Caco-2 (cell line): ENCODE data around the gene ATP23. TPM values are rescaled to one million over a fixed set of nuclear protein-coding genes. Genes with fewer than 3 reads are reported as not detected.

Experiments used
- BruUV-seq: library from RNA; stranded (reverse); fragments of 400-500 nt; replicated peaks from 2 replicates; lab custom pipeline; 2021; lab: Mats Ljungman, UMichigan
- CTCF ChIA-PET: fragments of 300-600 bp; sonication (Branson Sonifier 250); formaldehyde crosslinking; loops from one replicate; lab custom pipeline; 2022; ENCODE audit warnings: antibody characterized with exemption; lab: Charles Lee
- POLR2A ChIA-PET: fragments of 300-600 bp; sonication (Branson Sonifier 250); formaldehyde crosslinking; loops from one replicate; lab custom pipeline; 2022; ENCODE audit warnings: antibody characterized with exemption; lab: Charles Lee
- DNase-seq, 2 experiments: peaks; one replicate each; pipeline versions ENCODE4 v3.0.0 to v3.0.0-alpha.2; 2020 to 2022
- H3K27me3 ChIP-seq: replicated peaks from 2 replicates; pipeline ENCODE4 v1.6.0; 2011; ENCODE audit warnings: low read length; ENCODE audit not compliant: control insufficient read depth, insufficient read depth
- H3K36me3 ChIP-seq: 2 replicates; pipeline ENCODE4 v1.5.1; 2011; ENCODE audit warnings: low read length; ENCODE audit not compliant: control insufficient read depth, insufficient read depth
- H3K4me1 ChIP-seq: fragments of 250-450 bp; sonication (Bioruptor Pico); 2 replicates; pipeline ENCODE4 v1.5.1; 2020; ENCODE audit warnings: mild to moderate bottlenecking
- H3K4me3 ChIP-seq: 2 replicates; pipeline ENCODE4 v1.5.1; 2011; ENCODE audit warnings: low read depth, mild to moderate bottlenecking, control low read depth, low read length
- H3K9me3 ChIP-seq: fragments of 250-450 bp; sonication (Bioruptor Pico); 2 replicates; pipeline ENCODE4 v1.5.1; 2020; ENCODE audit warnings: mild to moderate bottlenecking, moderate library complexity
- H3K27ac Mint-ChIP-seq: one replicate; pipeline ENCODE4 v1.8.0; 2022; ENCODE audit warnings: mixed read lengths; ENCODE audit not compliant: unreplicated experiment
- H3K27me3 Mint-ChIP-seq: one replicate; pipeline ENCODE4 v1.8.0; 2022; ENCODE audit warnings: mixed read lengths; ENCODE audit not compliant: insufficient read depth, unreplicated experiment
- H3K36me3 Mint-ChIP-seq: one replicate; pipeline ENCODE4 v1.8.0; 2022; ENCODE audit warnings: mild to moderate bottlenecking, mixed read lengths; ENCODE audit not compliant: insufficient read depth, unreplicated experiment
- H3K4me1 Mint-ChIP-seq: one replicate; pipeline ENCODE4 v1.8.0; 2022; ENCODE audit warnings: low read depth, mixed read lengths; ENCODE audit not compliant: unreplicated experiment
- H3K4me3 Mint-ChIP-seq: one replicate; pipeline ENCODE4 v1.8.0; 2022; ENCODE audit warnings: mild to moderate bottlenecking, moderate library complexity, mixed read lengths; ENCODE audit not compliant: unreplicated experiment
- H3K9me3 Mint-ChIP-seq: one replicate; pipeline ENCODE4 v1.8.0; 2022; ENCODE audit warnings: mixed read lengths; ENCODE audit not compliant: unreplicated experiment
- CTCF ChIP-seq, 2 experiments: fragments of 200-600 bp in 1 of 2; IDR thresholded peaks; 1 replicate in 1 of 2; 2 replicates in 1 of 2; pipeline versions ENCODE4 v1.5.1 to v1.8.0; 2011 to 2022; ENCODE audit warnings: antibody characterized with exemption in 1 of 2, control low read depth in 1 of 2, inconsistent platforms in 1 of 2, low read depth in 1 of 2, low read length in 1 of 2, mild to moderate bottlenecking in 1 of 2, moderate library complexity in 1 of 2; ENCODE audit not compliant: insufficient read depth in 1 of 2, severe bottlenecking in 1 of 2, unreplicated experiment in 1 of 2
- intact Hi-C: fragments of 100-400 bp; cut with micrococcal nuclease; formaldehyde crosslinking; loops from one replicate; pipeline ENCODE4 v1.10.0; 2022; ENCODE audit not compliant: unreplicated experiment
- total RNA-seq: library from RNA; stranded (reverse); gene quantifications from 2 replicates; pipeline ENCODE4 v1.2.3, GENCODE V29; 2022

The ATP23 gene
- total RNA-seq, 1 experiment from 2014 or later = 6.6 TPM

DNA sequence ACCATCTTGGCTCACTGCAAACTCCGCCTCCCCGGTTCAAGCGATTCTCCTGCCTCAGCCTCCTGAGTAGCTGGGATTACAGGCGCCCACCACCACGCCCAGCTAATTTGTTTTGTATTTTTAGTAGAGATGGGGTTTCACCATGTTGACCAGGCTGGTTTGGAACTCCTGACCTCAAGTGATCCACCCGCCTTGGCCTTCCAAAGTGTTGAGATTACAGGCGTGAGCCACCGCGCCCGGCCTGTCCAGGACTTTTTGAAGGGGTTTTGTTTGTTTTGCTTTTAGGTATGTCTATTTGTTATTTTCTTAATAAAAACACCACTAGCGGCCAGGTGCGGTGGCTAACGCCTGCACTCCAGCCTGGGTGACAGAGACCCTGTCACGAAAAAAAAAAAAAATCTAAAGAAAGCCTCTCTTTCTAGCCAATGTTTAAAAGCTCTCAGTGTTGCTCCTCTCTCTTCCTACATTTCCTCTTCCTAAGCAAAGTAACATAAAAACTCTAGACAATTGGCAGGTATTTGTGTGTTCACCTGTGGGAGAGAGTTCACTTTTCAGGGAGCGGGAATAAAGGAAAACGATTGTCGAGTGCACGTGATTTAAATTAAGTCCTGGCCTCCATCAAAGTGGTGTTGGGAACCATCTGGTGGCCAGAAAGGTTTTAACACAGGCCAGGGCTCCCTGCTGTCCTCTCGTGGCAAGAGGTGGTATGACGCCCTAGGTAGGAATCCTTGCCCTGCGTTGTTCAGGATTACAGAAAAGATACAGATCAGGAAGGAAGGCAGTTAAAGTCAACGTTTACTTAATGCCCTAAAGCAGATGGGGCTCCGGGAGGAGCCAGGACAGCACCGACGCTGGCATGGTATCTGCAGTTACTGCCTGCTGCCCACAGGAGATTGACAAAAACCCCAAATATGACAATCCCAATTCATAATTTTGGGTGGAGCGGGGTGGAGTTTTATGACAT is 36.2 kb upstream of the ATP23 start:
- H3K4me1 ChIP-seq = no peaks in the 10 kb centered on the region
- BruUV-seq = no TSS peak
- H3K4me3 Mint-ChIP-seq = peak overlapping the region; percentile 66
- H3K27ac Mint-ChIP-seq = no peak overlapping the region
- ChIA-PET POLR2A (no interaction called here), CTCF (interaction anchor here (0.7 to 1.4 kb wide), 4 partner anchors 58 to 102 kb away, joined by 4 to 10 read pairs (median 4); partner anchors contain the start of gene CTDSP2)
- TF ChIP-seq CTCF (IDR thresholded peaks at IDR 0.05; ENCODE audit: insufficient read depth in 1 of 2, low read depth in 1 of 2, low read length in 1 of 2, severe bottlenecking in 1 of 2, unreplicated experiment in 1 of 2) = peak; percentile 99 to 100
- H3K36me3 Mint-ChIP-seq = no peaks in the 10 kb centered on the region
- no peak overlapping the region for H3K4me3 ChIP-seq
- peak; percentile 84 to 89 for DNase-seq
- peaks cover 15% of the 10 kb centered on the region for H3K27me3 Mint-ChIP-seq
- H3K4me1 Mint-ChIP-seq = peaks cover 16% of the 10 kb centered on the region
- no peaks in the 10 kb centered on the region for H3K9me3 Mint-ChIP-seq
- H3K27me3 ChIP-seq = no peaks in the 10 kb centered on the region
- H3K9me3 ChIP-seq = no peaks in the 10 kb centered on the region
- intact Hi-C loops = loop anchor here (1.0 kb wide), 2 partner anchors 74 to 102 kb away; no protein-coding TSS in a partner anchor
- H3K36me3 ChIP-seq = no peaks in the 10 kb centered on the region

DNA sequence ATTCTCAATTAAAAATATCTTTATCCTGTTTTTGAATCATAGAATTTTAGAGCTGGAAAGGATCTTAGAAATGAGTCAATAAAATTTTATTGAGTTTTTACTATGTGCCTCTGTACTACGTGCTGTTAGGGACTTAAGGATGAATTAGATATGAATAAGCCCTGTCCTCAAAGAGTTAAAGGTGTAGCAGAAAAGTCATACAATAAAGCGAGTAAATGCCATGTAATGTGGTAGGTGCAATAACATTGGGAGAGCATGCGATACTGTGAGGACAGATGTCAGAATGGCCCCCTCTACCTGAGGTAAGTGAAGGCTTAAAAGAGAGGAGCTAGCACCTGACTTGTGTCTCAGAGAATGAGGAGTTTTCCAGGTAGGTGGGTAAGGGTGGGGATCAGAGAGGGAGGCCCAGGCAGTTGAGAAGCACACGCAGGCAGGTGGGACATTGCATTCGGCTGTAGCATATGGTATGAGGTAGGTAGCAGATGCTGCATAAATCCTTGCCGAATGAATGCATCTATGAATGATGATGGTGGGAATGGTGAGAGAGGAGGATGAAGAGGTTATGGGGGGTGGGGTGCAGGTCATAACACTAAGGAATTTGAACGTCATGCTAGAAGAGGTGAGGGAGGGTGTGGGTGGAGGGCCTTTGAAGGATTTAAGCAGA is 35.4 kb upstream of the ATP23 start:
- no peaks in the 10 kb centered on the region for H3K9me3 Mint-ChIP-seq
- no peaks in the 10 kb centered on the region for H3K27me3 ChIP-seq
- H3K36me3 Mint-ChIP-seq = no peaks in the 10 kb centered on the region
- intact Hi-C loops = loop anchor here (1.0 kb wide), 2 partner anchors 75 to 103 kb away; no protein-coding TSS in a partner anchor
- H3K36me3 ChIP-seq = no peaks in the 10 kb centered on the region
- POLR2A ChIA-PET = no interaction called here
- H3K4me1 ChIP-seq = no peaks in the 10 kb centered on the region
- H3K4me1 Mint-ChIP-seq = peaks cover 16% of the 10 kb centered on the region
- H3K4me3 Mint-ChIP-seq = no peak overlapping the region
- H3K4me3 ChIP-seq = no peak overlapping the region
- H3K27ac Mint-ChIP-seq = no peak overlapping the region
- TF ChIP-seq CTCF (IDR thresholded peaks at IDR 0.05; ENCODE audit: insufficient read depth in 1 of 2, low read depth in 1 of 2, low read length in 1 of 2, severe bottlenecking in 1 of 2, unreplicated experiment in 1 of 2) = no peak
- peaks cover 15% of the 10 kb centered on the region for H3K27me3 Mint-ChIP-seq
- DNase-seq = no peak
- H3K9me3 ChIP-seq = no peaks in the 10 kb centered on the region
- CTCF ChIA-PET = interaction anchor here (0.5 to 1.4 kb wide), 2 partner anchors 59 to 103 kb away, joined by 3 to 4 read pairs; partner anchors contain the start of gene CTDSP2
- BruUV-seq = no TSS peak

- peaks cover 15% of the 10 kb centered on the region for H3K27me3 Mint-ChIP-seq
- H3K4me1 Mint-ChIP-seq = peaks cover 16% of the 10 kb centered on the region
- H3K36me3 Mint-ChIP-seq = no peaks in the 10 kb centered on the region
- no peaks in the 10 kb centered on the region for H3K36me3 ChIP-seq
- ChIA-PET POLR2A (no interaction called here), CTCF (interaction anchor here (1.4 kb wide), 1 partner anchor 104 kb away, joined by 4 read pairs; no protein-coding TSS in a partner anchor)
- H3K9me3 ChIP-seq = no peaks in the 10 kb centered on the region
- intact Hi-C loops = no loop called here
- no peaks in the 10 kb centered on the region for H3K4me1 ChIP-seq
- H3K4me3 ChIP-seq = no peak overlapping the region
- H3K27ac Mint-ChIP-seq = no peak overlapping the region
- no peak for DNase-seq
- BruUV-seq = no TSS peak
- no peaks in the 10 kb centered on the region for H3K27me3 ChIP-seq
- no peak overlapping the region for H3K4me3 Mint-ChIP-seq
- H3K9me3 Mint-ChIP-seq = no peaks in the 10 kb centered on the region
- no peak for TF ChIP-seq CTCF (IDR thresholded peaks at IDR 0.05; ENCODE audit: insufficient read depth in 1 of 2, low read depth in 1 of 2, low read length in 1 of 2, severe bottlenecking in 1 of 2, unreplicated experiment in 1 of 2)
These were observed 34.5 kb upstream of the ATP23 start for GRCh38 chr12:57906821-57907220.
